Cerebellar nuclear complex (tissue), 1 donor: ENCODE results near the gene PRDM15.

ENCODE experiments used
- DNase-seq, 2 experiments: peaks; one replicate each; lab custom pipeline; 2025; lab: John Stamatoyannopoulos, UW

Gene PRDM15

DNA sequence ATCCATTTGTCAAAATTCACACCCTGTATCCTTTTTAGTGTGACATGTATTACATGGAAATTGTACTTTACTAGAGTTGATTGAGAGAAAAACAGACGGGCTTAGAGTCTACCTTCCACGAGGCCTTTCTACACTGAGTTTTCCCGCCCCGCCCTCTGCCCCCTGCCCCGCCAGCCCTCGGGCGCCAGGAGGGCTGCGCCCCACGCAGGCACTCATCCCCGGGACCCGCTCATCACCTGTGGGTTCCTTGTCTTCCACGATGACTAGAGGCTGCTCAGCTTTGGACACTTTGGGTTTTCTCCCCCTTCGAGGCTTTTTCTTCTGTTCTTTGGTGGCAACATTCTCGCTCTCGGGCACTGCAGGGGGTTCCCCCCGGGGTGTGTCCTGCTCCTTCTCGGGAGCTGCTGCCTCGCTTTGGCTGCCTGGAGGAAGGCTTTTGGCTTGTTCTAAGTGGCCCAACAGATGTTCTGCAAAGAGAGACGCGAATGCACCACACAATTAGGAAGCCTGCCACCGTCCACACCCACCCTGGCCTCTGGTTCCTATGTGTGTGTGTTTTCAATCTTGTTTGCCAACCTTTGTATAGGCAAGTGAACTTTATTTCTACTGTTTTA lies 39.6 kb downstream of the PRDM15 start:
- DNase-seq = no peak

DNA sequence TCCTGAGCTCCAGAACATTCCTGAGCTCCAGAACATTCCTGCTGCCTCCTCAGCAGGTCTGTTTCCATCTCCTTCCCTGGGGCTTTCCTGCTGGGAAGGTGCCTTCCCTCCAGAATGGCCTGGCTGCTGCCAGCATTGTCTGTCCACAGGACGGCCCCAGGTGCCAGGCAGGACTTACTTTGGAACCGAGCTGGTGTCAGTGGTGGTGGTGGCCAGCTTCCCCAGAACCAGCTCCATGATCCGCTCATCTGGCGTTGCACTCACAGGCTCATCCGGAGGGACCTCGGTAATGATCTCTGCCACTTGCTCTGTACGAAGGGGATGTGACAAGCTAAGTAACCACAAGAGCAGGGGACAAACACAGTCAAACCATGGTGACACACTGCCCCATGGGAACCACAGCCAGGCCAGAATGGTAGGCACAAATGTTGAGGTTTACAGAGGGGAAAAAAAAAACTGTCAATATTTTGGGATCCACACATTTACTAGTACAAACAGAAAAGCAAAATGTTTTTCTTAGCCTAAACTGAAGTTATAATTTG lies 41.3 kb downstream of the PRDM15 start:
- DNase-seq = no peak

DNA sequence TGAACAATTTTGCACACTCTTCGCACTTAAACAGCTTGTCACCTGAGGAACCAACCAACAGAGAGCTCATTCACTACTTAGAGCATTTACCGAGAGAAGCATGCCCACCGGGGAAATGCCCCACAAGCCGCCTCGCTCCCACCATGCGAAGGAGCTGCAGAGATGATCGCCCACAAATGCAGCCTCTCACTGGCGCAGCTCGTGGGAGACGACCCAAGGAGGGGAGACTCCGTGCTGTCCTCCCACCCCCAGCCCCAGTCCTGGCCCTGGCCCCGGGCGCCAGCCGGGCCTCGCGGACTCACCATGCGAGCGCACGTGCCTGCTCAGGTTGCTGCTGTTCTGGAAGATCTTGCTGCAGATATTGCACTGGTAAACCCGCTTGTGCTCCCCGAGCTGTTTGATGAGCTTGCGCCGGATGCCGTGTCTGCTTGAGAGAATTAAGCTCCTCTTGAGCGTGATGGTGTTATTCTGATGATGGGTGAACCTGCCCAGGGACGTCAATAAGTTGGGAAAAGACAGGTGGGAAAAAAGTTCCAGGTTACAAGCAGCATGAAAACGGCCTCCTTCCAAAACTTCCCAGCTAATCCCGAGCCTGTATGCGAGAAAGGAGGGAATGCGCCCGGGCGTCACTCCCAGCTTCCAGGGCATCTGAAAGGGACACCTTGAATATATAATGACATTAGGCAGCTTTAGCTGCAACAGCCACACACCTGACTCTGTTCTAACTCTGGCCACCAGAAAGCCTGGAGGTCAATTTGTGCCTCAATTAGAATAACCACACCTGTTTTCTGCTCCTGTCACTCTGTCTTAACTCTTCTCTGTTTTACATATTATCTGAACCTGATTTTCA lies 42.8 kb downstream of the PRDM15 start:
- no peak for DNase-seq

DNA sequence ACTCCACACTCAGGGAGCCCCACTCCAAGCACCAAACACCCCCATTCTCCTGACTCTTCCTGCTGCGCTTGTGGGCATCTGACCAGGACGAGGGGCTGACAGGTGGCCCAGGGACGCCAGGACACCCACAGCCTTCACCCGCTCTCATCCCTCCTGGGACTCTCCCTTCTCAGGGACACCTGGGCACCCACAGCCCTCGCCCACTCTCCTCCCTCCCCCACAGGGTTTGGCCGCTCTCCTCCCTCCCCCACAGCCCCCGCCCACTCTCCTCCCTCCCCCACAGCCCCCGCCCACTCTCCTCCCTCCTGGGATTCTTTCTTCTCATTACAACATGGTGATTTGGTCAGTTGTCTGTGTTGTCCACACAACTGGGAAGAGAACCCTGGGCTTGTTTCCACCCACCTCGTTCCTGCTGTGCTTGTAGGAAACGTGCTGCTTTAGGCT lies 43.4 kb downstream of the PRDM15 start:
- DNase-seq = no peak

DNA sequence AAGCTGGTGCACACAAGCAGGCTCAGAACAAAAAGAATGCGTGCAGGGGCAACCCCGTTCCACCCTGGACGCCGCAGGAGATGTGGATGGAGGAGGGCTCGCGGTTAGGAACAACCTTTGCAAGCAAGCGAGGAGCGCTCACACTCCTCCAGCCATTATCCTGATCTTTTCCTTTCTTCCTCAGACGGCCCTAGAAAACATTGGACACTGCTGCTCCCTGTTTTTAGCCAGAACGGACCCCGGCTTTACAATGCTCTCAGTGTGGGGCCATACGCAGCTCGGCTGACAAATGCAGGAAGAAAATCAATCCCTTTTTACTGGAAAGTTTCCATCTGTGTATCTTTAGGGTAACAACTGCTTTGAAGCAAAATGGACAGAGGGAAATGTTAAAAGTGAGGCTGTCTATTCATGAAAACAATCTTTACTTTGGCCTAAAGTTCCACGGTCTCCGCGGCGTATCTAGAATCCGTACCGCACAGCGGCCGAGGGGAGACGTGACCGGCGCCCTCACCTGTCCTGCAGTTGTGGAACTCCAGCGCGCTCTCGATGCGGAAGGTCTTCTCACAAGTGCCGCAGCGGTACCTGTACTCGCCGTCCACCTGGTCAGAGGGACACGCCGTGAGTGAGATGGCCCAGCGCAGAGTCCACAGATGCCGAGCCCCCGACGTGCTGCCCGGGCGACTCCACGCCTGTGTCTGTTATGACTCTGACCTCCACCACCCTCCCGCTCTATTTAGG lies 44.0 kb downstream of the PRDM15 start:
- no peak for DNase-seq

DNA sequence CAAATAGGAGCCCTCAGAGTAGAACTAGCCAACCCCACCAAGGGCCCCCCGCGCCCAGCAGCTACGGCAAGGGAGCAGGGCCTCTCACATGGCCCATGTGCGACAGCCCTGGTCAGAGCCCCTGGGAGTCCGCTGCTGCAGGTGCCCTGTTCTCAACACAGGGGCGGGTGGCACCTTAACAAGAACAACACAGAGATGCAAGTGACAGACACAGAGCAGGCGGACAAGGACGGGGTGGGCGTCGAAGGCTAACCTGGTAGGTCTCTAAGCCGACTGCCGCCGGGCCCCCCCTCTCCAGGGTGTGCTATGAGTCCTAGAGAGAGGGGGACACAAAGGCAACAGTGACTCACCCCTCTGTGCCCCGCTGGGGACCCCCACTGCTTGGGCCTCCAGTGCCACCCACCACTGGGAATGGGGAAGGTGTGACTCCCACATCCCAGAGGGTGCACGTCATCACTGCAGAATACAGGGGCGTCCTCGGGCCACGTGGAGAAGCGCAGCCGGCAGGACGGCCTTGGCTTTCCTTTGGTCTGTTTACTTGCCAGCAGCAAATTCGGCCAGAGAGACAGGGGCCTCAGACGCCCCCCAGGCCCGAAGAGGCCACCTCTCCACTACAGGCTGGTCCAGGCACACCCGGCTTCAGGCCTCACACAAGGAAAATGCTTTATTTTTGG lies 44.8 kb downstream of the PRDM15 start:
- DNase-seq = no peak

DNA sequence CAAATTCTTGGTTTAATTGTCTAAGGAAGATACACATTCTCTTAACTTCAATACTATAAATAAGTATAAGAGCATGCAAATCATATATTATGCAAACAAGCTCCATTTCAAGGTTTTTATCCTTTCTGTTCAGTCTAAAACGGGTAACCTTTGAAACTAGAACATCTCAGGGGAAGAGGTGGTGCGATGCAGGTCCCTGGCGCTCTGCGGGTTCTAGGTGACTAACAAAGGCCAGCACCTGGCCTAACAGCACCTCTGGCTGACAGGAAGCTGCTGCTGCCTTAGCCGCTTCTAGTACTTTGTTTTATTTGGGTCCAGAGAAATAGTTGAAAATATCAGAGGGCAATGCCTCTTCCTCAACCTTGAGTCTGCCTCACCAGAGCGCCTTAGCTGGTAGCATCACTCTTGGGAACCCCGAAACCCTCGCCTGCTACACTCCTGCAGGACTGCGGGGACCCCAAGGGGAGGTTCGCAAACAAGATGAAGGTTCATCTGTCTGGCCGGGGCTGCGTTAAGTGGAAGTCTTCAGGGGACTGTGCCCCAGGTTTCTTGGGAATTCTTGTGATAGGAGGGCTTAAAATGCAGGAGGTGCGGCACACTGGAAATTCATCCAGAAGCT lies 45.5 kb downstream of the PRDM15 start:
- DNase-seq = no peak

DNA sequence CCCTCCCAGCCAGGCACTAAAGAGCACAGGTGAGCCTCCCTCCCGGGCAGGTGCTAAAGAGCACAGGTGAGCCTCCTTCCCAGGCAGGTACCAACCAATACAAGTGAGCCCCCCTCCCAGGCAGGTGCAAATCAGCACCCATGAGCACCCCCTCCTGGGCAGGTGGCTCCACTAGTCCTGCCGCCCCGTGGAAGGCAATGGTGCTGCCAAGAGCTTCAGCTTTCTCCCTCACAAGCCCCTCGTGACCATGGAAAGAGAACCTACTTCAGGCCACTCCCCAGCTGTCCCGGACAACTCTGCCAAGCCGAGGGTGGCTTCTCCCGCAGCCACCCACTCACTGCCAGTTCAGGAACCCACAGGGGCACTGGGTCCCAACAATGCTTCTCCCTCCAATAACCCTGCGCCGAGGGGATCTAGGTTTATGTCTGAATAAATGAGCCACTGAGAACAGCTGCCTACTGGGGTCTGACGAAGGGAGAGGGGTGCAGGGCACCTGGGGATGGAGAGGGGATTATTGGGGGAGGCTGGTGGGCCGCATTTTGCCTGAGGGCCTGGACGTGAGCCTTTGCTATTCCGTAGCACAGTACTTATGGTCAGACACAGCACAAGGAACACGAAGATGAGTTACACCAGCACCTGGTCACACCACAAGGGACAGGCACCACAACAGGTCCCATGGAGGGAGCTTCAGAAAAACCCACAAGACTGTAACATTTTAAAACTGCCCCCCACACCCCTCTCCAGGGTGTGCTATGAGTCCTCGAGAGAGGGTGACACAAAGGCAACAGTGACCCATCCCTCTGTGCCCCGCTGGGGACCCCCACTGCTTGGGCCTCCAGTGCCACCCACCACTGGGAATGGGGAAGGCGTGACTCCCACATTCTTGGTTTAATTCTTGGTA lies 46.3 kb downstream of the PRDM15 start:
- DNase-seq = no peak

DNA sequence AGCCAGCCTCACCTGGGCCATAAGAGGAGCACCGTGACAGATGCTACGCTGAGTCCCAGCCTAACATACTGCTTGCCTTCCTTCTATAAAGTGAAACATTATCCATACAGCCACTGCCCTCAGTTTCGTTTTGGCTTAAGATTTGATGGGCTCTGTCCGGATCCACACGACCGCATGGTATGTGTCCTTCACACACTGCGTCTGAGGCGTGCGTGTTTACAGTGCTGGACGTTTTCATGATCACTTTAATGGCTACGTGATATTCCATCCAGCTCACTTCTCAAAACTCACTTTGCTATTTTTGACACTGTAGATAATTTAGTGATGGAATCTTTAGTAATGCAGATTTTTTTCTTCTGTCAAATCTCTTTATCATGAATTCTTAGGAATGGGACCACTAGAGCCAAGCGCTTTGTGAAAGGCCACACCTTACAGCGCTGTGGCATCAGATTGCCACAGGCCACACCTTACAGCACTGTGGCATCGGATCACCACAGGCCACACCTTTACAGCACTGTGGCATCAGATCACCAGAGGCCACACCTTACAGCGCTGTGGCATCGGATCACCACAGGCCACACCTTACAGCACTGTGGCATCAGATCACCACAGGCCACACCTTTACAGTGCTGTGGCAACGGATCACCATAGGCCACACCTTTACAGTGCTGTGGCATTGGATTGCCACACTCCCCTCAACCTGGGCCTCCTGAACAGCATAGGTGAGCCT lies 47.1 kb downstream of the PRDM15 start:
- DNase-seq = no peak

DNA sequence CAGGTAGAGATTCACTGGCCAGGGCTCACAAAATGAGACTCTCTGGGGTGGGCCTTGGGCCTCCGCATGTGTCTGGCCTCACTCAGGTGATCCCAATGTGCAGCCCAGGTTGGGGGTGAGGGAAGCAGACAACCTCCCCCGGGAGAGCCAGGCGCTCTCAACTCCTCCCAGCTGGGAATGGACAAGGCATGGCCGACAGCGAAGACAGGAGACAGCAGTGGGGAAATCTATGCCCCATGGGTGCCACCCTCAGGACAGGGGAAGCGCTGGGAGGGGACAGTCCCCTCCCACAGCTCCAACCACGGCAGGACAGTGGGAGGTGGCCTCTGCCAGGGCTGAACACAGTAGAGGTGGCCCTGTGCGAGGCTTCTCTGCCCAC lies 47.7 kb downstream of the PRDM15 start:
- no peak for DNase-seq

DNA sequence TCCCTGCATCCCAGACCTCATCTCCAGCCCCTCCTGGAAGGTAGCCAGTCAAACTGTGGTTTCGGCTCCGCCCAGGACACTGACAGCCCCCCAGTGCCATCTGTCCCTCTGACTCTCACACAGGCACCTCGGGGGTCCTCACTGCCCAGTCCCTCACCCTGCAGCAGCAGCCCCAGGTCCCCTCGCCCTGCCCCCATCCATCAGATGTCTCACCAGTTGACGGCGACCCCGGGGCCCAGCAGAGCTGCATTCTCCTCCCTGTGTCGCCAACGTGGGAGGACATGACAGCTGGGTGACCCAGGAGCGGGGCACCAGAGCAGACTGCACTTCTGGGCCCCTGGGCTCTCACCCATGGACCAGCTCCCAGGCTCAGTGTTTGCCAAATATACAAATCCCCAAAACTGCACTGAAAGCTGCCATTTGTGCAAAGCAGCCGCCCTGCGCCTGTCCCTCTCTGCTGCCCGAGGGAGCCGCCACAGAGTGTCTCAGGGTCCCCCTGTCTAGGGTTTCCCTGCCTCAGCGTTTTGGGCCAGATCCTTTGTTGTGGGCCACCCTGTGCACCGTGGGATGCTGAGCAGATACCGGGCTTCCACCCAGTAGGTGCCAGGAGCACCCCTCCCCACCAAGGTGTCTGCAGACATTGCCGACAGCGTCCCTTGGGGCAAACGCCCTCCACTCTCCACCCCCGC lies 48.2 kb downstream of the PRDM15 start:
- DNase-seq = no peak

DNA sequence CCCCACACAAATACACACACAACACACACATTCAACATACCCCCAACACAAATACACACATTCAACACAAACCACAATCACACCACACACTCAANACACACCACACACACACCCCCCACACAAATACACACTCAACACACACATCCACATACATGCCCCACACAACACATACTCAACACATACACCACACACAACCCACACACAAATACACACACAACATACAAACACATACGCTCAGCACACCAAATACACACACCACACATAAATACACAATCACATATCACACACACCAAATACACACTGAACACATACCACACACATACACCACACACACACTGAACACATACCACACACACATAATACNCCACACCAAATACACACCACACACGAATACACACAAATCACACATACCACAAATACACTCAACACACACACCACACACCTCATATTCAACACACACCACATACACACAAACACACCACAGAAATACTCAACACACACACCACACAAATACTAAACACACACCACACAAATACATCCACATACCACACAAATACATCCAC lies 48.9 kb downstream of the PRDM15 start:
- no peak for DNase-seq

DNA sequence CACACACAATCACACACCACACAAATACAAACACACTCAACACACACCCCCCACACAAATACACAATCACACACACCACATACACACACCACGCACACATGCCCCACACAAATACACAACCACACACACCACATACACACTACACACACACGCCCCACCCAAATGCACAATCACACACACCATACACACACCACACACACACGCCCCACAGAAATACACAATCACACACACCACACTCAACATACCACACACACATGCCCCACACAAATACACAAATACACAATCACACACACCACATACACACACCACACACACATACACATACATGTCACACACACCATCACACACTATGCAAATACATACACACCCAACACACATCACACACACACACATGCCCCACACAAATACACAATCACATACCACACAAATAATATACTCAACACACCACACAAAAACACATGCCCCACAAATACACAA lies 50.2 kb downstream of the PRDM15 start:
- no peak for DNase-seq

DNA sequence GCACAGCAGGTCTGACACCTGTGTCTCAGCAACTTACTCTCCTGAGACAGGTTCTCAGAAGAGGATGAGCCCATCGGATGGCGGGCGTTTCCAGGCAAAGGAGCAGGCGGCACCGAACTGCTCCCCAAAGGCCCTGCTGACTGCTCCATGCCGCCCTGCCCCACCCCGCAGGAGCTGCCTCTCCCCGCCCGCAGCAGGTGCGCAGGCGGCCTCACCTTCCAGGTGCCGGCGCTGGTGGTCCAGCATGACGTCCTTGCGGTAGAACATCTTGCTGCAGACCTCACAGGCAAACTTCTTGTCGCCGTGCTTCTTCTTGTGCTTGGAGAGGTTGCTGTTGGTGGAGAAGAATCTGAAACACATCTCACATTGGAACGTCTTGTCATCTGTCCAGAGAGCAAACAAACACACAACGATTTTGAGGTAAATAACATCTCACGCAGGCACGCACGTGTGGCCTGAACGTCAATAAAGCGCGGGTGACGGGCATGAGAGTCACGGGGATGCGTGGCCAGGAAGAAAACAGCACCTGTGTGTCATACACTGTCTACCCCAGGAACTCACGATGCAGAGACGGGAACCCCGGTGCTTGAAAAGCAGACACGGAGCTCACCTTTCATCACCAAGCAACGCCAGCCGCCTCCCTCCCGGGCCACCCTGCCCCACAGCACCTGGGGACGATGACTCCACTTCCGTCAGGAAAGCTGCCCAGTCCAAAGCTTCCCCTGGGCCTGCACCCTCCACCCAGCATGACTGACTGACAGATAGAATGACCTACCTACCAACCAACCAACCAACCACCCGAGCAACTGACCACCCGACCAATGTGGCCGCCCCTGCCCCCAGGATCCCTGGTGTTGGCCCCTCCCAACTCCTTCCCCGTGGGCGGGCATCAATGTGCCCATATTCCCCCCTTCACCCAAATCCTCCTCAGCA lies 50.9 kb downstream of the PRDM15 start:
- no peak for DNase-seq

DNA sequence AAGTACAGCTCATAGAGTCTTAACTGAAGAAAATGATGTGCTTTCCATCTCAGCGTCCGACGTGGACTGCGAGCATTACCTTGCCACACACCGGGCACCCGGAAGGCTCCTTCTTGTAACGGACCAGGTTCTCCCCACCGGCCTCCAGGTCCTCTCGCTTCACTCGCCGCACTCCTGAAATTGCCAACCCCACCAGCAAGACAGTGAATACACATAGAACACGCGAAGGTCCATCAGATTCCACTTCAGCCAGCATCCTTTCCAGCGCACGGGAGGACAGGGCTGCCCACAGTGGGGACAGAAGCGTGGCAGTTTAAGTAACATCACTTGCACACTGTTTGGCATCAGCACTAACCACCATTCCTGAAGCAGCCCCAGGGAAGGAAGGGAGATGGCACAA lies 53.3 kb downstream of the PRDM15 start:
- DNase-seq = no peak

DNA sequence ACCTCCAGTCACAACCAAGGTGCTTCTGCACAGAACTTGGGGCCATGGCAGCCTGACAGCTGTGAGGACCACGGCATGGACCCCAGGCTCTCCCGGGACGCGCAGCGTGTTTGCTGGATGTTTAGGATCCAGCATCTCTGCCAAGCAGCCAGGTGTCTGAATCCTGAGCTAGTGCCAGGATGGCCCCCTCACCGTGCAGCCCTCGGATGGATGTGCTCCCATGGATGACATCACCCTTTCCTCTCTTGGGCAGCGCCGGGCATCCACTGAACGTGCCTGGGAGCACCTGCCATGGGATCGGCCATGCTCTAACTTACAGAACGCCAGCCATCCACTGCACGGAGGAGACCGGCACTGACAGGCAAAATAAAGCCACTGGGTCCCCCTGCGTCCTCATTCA lies 53.9 kb downstream of the PRDM15 start:
- DNase-seq = no peak

DNA sequence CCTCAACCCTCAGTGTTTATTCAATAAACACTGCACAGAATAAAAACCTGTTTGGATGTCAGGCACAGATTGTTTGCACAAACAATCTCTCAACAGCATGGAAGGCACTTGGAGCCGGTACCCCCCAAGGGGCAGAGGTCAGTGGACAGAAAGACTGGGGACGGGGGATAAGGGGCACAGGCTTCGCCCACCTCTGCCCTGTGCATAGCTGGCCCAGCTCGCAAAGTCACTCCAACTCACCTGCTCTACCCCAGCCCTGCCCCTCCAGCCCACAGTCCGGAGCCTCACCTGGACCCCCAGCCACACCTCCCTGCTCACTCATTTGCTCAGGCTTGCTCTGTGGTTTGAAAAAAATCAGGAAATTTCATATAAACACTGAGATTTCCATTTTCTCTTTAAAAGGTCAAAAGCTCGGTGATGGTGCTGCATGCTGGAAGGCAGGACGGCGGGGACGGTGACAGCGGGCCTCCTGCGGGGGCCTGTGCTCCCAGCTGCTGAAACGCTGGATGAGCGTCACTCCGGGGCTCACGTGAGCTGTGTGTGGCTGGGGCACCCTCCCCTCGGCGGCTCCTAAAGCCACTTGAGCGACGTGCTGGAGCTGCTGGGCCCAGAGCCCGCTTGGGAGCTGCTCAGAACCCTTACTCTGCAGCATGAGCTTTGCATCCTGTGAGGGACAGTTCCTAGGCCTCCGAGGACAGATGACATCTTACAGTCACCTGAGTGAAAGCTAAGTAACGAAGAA lies 54.5 kb downstream of the PRDM15 start:
- DNase-seq = no peak
